Rectal smooth muscle tissue (tissue), 1 donor: Measurements from ENCODE around the gene PLEKHA1.

Experiments
- H3K27ac ChIP-seq: one replicate; pipeline ENCODE4 v1.7.0; 2013; ENCODE audit warnings: low read depth, low read length, inconsistent platforms
- H3K27me3 ChIP-seq: one replicate; pipeline ENCODE4 v1.7.0; 2013; ENCODE audit warnings: low read length; ENCODE audit not compliant: control insufficient read depth, insufficient read depth
- H3K36me3 ChIP-seq: one replicate; pipeline ENCODE4 v1.7.0; 2013; ENCODE audit warnings: low read length; ENCODE audit not compliant: control insufficient read depth, insufficient read depth
- H3K4me1 ChIP-seq: one replicate; pipeline ENCODE4 v1.7.0; 2013; ENCODE audit warnings: low read length; ENCODE audit not compliant: control insufficient read depth, insufficient read depth
- H3K4me3 ChIP-seq: one replicate; pipeline ENCODE4 v1.7.0; 2013; ENCODE audit warnings: low read length
- H3K9ac ChIP-seq: one replicate; pipeline ENCODE4 v1.7.0; 2013; ENCODE audit warnings: low read length

Gene PLEKHA1

GRCh38 chr10:122338609-122339441 lies 35.7 kb upstream of the PLEKHA1 start:
- Histone ChIP-seq H3K4me1 (peaks cover 3% of the 10 kb centered on the region), H3K27ac (no peak overlapping the region), H3K36me3 (no peaks in the 10 kb centered on the region), H3K4me3 (no peak overlapping the region), H3K9ac (no peak overlapping the region), H3K27me3 (no peaks in the 10 kb centered on the region)

GRCh38 chr10:122341141-122341810 lies 33.2 kb upstream of the PLEKHA1 start:
- Histone ChIP-seq H3K4me3 (no peak overlapping the region), H3K4me1 (peaks cover 3% of the 10 kb centered on the region), H3K9ac (no peak overlapping the region), H3K36me3 (no peaks in the 10 kb centered on the region), H3K27ac (peak overlapping the region; percentile 5), H3K27me3 (no peaks in the 10 kb centered on the region)

DNA sequence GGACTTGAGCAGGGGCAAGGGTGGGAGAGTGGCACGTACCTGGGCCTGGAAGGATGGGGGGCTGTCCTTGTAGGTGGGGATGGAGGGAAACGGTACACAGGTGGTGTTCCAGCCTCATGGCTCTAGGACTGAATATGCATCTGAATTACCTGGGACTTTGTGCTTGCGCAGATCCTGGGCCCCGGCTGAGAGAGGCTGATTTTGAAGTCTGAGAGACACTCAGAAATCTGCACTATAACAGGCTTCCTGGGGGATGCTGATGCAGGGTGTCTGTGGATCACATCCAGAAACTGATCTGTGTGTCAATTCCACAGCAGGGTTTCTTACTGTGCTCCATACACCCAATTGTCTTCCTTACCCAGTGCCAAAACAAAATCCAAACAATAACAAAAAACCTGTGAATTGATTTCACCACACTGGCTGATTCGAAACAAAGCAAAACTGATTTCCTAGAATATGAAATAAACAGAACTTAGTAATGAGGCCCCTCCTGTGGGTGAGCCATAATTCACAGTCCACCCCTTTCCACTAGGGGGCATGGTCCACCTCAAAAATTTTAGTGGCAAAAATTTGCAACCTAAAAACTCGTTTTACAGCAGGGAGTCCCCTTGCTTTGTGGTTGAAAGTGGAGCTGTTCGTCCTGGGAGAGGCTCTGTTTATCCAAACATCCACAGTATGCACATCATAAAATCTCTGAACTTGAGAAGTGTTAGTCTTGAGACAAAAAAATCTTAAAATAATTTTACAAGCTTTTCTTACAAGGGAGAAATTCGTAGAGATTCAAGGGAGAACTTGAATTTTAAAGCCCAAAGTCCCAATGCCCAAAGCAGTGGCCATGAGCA lies 32.0 kb upstream of the PLEKHA1 start:
- Histone ChIP-seq H3K27ac (no peak overlapping the region), H3K9ac (no peak overlapping the region), H3K36me3 (no peaks in the 10 kb centered on the region), H3K4me1 (peaks cover 3% of the 10 kb centered on the region), H3K4me3 (no peak overlapping the region), H3K27me3 (no peaks in the 10 kb centered on the region)

- Histone ChIP-seq H3K4me3 (no peak overlapping the region), H3K36me3 (no peaks in the 10 kb centered on the region), H3K27me3 (no peaks in the 10 kb centered on the region), H3K9ac (no peak overlapping the region), H3K4me1 (peaks cover 3% of the 10 kb centered on the region), H3K27ac (no peak overlapping the region)
These were observed 31.2 kb upstream of the PLEKHA1 start for GRCh38 chr10:122343135-122343800.

- no peak overlapping the region for H3K27ac ChIP-seq
- H3K27me3 ChIP-seq = no peaks in the 10 kb centered on the region
- H3K4me3 ChIP-seq = no peak overlapping the region
- H3K9ac ChIP-seq = no peak overlapping the region
- H3K36me3 ChIP-seq = no peaks in the 10 kb centered on the region
- peaks cover 3% of the 10 kb centered on the region for H3K4me1 ChIP-seq
These were observed 30.6 kb upstream of the PLEKHA1 start for GRCh38 chr10:122343936-122344335.

DNA sequence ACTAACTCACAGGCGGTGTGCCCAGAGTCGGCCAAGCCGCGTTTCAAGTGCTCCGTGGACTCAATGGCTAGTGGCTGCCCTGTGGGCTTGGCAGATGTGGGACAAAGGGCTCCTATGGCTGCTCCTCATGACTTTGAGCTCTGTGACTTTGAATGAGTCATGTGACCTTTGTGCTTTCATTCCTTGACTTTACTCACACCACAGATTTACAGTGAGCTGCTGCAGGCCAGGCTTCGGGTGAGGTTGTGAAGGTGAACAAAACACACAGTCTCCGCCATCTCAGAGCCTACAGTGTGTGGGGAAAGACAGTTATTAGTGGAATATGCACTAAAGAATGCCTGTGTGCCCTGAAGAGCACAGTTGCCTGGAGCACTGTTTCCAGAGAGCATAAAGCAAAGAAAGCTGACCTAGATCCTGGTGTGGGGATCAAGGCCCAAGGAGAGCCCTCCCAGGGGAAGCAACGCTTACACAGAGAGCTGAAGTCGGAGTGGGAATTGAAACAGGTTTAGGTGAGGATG lies 29.7 kb upstream of the PLEKHA1 start:
- no peaks in the 10 kb centered on the region for H3K36me3 ChIP-seq
- H3K9ac ChIP-seq = no peak overlapping the region
- H3K4me3 ChIP-seq = no peak overlapping the region
- no peaks in the 10 kb centered on the region for H3K27me3 ChIP-seq
- no peak overlapping the region for H3K27ac ChIP-seq
- peaks cover 3% of the 10 kb centered on the region for H3K4me1 ChIP-seq

GRCh38 chr10:122346326-122346950 lies 28.1 kb upstream of the PLEKHA1 start:
- H3K27me3 ChIP-seq = no peaks in the 10 kb centered on the region
- H3K27ac ChIP-seq = no peak overlapping the region
- H3K36me3 ChIP-seq = no peaks in the 10 kb centered on the region
- no peak overlapping the region for H3K9ac ChIP-seq
- no peak overlapping the region for H3K4me3 ChIP-seq
- H3K4me1 ChIP-seq = no peaks in the 10 kb centered on the region

DNA sequence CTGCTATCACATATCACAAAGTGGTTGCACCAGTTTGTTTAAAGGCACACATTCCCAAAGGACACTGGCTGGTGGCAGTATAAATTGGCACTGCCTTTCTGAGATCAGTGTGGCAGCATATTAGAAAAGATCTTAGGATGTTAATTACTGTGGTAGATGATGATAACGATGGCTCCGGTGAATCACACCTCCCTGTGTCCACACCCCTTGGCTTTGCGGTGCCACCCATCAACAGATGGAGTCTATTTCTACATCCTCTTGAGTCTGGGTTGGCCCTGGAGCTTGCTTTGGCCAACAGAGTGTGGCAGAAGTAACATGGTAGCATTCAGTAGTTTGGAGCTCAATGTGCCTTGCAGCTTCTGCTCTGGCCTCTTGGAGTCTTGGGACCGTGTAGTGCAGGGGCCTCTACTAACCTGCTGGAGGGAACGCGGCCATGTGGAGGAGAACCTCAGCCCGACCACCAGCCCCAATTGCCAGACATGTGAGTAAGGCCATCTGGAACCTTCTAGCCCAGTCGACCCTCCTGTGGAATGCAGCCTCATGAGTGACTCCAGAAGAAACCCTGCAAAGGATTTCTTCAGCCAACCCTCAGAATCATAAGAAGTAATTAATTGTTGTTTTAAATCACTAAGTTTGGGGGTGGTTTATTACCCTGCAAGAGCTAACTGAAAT lies 27.2 kb upstream of the PLEKHA1 start:
- Histone ChIP-seq H3K4me3 (no peak overlapping the region), H3K36me3 (no peaks in the 10 kb centered on the region), H3K9ac (no peak overlapping the region), H3K27ac (no peak overlapping the region), H3K27me3 (no peaks in the 10 kb centered on the region), H3K4me1 (no peaks in the 10 kb centered on the region)

DNA sequence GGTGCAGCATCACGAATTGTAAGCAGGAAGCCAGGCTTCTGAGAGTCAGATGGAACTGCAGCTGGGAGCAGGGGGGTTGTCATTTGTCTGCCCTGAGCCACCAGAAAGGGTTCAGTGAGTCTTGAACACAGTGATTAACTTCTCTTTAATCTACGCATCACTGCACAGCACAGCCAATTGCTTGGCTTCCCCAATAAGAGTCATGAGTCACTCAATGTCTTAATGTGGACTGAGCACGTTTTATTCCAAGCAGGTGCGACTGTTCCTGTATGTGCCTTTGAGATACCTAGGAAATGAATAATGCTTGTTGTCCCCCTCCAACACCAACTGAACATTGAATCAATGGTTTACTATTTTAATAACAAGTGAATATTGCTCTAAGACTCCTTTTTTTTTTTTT lies 26.0 kb upstream of the PLEKHA1 start:
- H3K27ac ChIP-seq = no peak overlapping the region
- H3K27me3 ChIP-seq = no peaks in the 10 kb centered on the region
- H3K9ac ChIP-seq = no peak overlapping the region
- no peak overlapping the region for H3K4me3 ChIP-seq
- no peaks in the 10 kb centered on the region for H3K4me1 ChIP-seq
- no peaks in the 10 kb centered on the region for H3K36me3 ChIP-seq

GRCh38 chr10:122348935-122349361 lies 25.6 kb upstream of the PLEKHA1 start:
- Histone ChIP-seq H3K27me3 (no peaks in the 10 kb centered on the region), H3K27ac (no peak overlapping the region), H3K9ac (no peak overlapping the region), H3K36me3 (no peaks in the 10 kb centered on the region), H3K4me3 (no peak overlapping the region), H3K4me1 (no peaks in the 10 kb centered on the region)

- Histone ChIP-seq H3K27ac (no peak overlapping the region), H3K9ac (no peak overlapping the region), H3K27me3 (no peaks in the 10 kb centered on the region), H3K4me3 (no peak overlapping the region), H3K36me3 (no peaks in the 10 kb centered on the region), H3K4me1 (no peaks in the 10 kb centered on the region)
These were observed 24.6 kb upstream of the PLEKHA1 start for GRCh38 chr10:122349758-122350369.
